Measurements from ENCODE around the gene FICD.

- no peak for TF ChIP-seq CTCF (IDR thresholded peaks at IDR 0.05)
- no peak for TF ChIP-seq POLR2A (IDR thresholded peaks at IDR 0.05)
Observed at GRCh38 chr12:108505129-108505528, 9.9 kb upstream of the FICD start.
